A549 (cell line): ENCODE measurements around the gene BRSK2. TPM values are rescaled to one million over a fixed set of nuclear protein-coding genes. Genes with fewer than 3 reads are reported as not detected.

Source experiments
- ATAC-seq, 2 experiments: fragments of 200-7000 bp in 1 of 2; fragments of >200 bp in 1 of 2; cut with Nextera tagmentation in 1 of 2; cut with Tn5 transposase in 1 of 2; 3 replicates each; pipeline versions ENCODE4 v1.8.0 to v1.9.1; 2018 to 2020; ENCODE audit warnings: mild to moderate bottlenecking in 1 of 2, moderate library complexity in 1 of 2
- CTCF ChIA-PET: fragments of 300-600 bp; sonication (Branson Sonifier 250); formaldehyde crosslinking; extraction: SDS; loops from one replicate; lab custom pipeline; 2021; ENCODE audit warnings: antibody characterized with exemption, inconsistent platforms; lab: Yijun Ruan, JAX
- POLR2A ChIA-PET: fragments of 350-600 bp; formaldehyde crosslinking; extraction: SDS; loops from one replicate; lab custom pipeline; 2021; ENCODE audit warnings: antibody characterized with exemption, inconsistent platforms; lab: Yijun Ruan, JAX
- DNase-seq, 2 experiments: peaks; one replicate each; pipeline versions ENCODE4 v3.0.0 to v3.0.0-alpha.2; 2011 to 2016; ENCODE audit warnings: low read depth in 1 of 2, low spot score in 1 of 2
- FAIRE-seq: peaks from 2 replicates; lab custom pipeline; 2011; peaks lifted over from hg19 to GRCh38; lab: Jason Lieb, UNC
- H3K27ac ChIP-seq, 2 experiments: fragments of >200 bp; sonication (Bioruptor Twin); formaldehyde crosslinking; 3 replicates each; pipeline ENCODE4 v1.5.1; 2016 to 2017
- H3K4me1 ChIP-seq: fragments of >200 bp; sonication (Bioruptor Twin); formaldehyde crosslinking; 3 replicates; pipeline ENCODE4 v1.6.1; 2016
- H3K4me2 ChIP-seq: fragments of >200 bp; sonication (Bioruptor Twin); formaldehyde crosslinking; 3 replicates; pipeline ENCODE4 v1.6.1; 2016
- H3K4me3 ChIP-seq: fragments of >200 bp; sonication (Bioruptor Twin); formaldehyde crosslinking; 3 replicates; pipeline ENCODE4 v1.5.1; 2016
- H3K9me3 ChIP-seq: fragments of >200 bp; sonication (Bioruptor Twin); formaldehyde crosslinking; 3 replicates; pipeline ENCODE4 v1.6.1; 2016
- BHLHE40 ChIP-seq: IDR thresholded peaks from 2 replicates; pipeline ENCODE4 v1.6.1; 2012; ENCODE audit warnings: low read depth, low read length, inconsistent platforms
- CBX2 ChIP-seq: fragments of 200-600 bp; sonication (generic); IDR thresholded peaks from 2 replicates; pipeline ENCODE4 v1.6.1; 2016; ENCODE audit warnings: low read depth, mild to moderate bottlenecking, borderline replicate concordance
- CEBPB ChIP-seq, 2 experiments: fragments of >200 bp in 1 of 2; sonication (Bioruptor Twin) in 1 of 2; formaldehyde crosslinking in 1 of 2; IDR thresholded peaks; 2 replicates each; pipeline ENCODE4 v1.6.1; 2012 to 2016
- CTCF ChIP-seq: fragments of >200 bp; sonication (Bioruptor Twin); formaldehyde crosslinking; IDR thresholded peaks from 3 replicates; pipeline ENCODE4 v1.5.1; 2016
- E2F6 ChIP-seq: IDR thresholded peaks from 2 replicates; pipeline ENCODE4 v1.6.1; 2012; ENCODE audit warnings: low read depth, borderline replicate concordance
- EHF ChIP-seq: fragments of 250-450 bp; sonication (Bioruptor Pico); IDR thresholded peaks from 2 replicates; pipeline ENCODE4 v1.5.0; 2020; ENCODE audit warnings: mild to moderate bottlenecking
- FOSL2 ChIP-seq, 2 experiments: fragments of 450-650 bp in 1 of 2; fragments of >200 bp in 1 of 2; sonication (Bioruptor Twin) in 1 of 2; formaldehyde crosslinking; IDR thresholded peaks; 2 replicates each; pipeline versions ENCODE4 v1.5.0 to v1.6.1; 2016 to 2020; ENCODE audit warnings: mild to moderate bottlenecking in 1 of 2, moderate library complexity in 1 of 2
- HES2 ChIP-seq: fragments of >200 bp; sonication (Bioruptor Twin); formaldehyde crosslinking; IDR thresholded peaks from 2 replicates; pipeline ENCODE4 v1.6.1; 2016
- HMGXB4 ChIP-seq: fragments of 250-450 bp; sonication (Bioruptor Pico); IDR thresholded peaks from 2 replicates; pipeline ENCODE4 v1.5.0; 2021; ENCODE audit warnings: mild to moderate bottlenecking, moderate library complexity, borderline replicate concordance
- HOXA7 ChIP-seq: fragments of 250-450 bp; sonication (Bioruptor Pico); IDR thresholded peaks from 2 replicates; pipeline ENCODE4 v1.5.0; 2020; ENCODE audit warnings: mild to moderate bottlenecking, moderate library complexity
- HOXB13 ChIP-seq: fragments of 250-450 bp; sonication (Bioruptor Pico); IDR thresholded peaks from 2 replicates; pipeline ENCODE4 v1.5.0; 2020; ENCODE audit warnings: low read depth, mild to moderate bottlenecking, moderate library complexity
- KDM1A ChIP-seq: fragments of 200-600 bp; sonication (generic); IDR thresholded peaks from 2 replicates; pipeline ENCODE4 v1.6.1; 2016; ENCODE audit warnings: low read depth, mild to moderate bottlenecking
- KDM5A ChIP-seq: fragments of 200-600 bp; sonication (generic); IDR thresholded peaks from 2 replicates; pipeline ENCODE4 v1.6.1; 2016; ENCODE audit warnings: antibody characterized with exemption, mild to moderate bottlenecking
- MAZ ChIP-seq: fragments of 150-350 bp; IDR thresholded peaks from 2 replicates; pipeline ENCODE4 v1.6.1; 2014; ENCODE audit warnings: antibody characterized with exemption, low read depth, low read length, borderline replicate concordance
- NFE2L2 ChIP-seq: fragments of 150-350 bp; conservative IDR thresholded peaks from 2 replicates; pipeline ENCODE4 v1.6.1; 2014; ENCODE audit warnings: low read length
- NR3C1 ChIP-seq: fragments of >200 bp; sonication (Bioruptor Twin); formaldehyde crosslinking; IDR thresholded peaks from 3 replicates; pipeline ENCODE4 v1.6.1; 2017
- PBX3 ChIP-seq: IDR thresholded peaks from 2 replicates; pipeline ENCODE4 v1.6.1; 2012
- POLR2AphosphoS2 ChIP-seq: conservative IDR thresholded peaks from 2 replicates; pipeline ENCODE4 v1.6.1; 2012; ENCODE audit warnings: low read length, improper control_type of control experiment, inconsistent platforms
- RAD21 ChIP-seq, 2 experiments: fragments of >200 bp in 1 of 2; sonication (Bioruptor Twin) in 1 of 2; formaldehyde crosslinking in 1 of 2; IDR thresholded peaks in 1 of 2; conservative IDR thresholded peaks in 1 of 2; 2 replicates in 1 of 2; 3 replicates in 1 of 2; pipeline ENCODE4 v1.6.1; 2012 to 2018; ENCODE audit warnings: inconsistent platforms in 1 of 2
- RCOR1 ChIP-seq: fragments of 150-350 bp; IDR thresholded peaks from 2 replicates; pipeline ENCODE4 v1.6.1; 2014; ENCODE audit warnings: antibody characterized with exemption, low read length, low read depth
- RFX5 ChIP-seq: fragments of 450-650 bp; IDR thresholded peaks from 2 replicates; pipeline ENCODE4 v1.7.1; 2014; ENCODE audit warnings: antibody characterized with exemption, mild to moderate bottlenecking, moderate library complexity
- RNF2 ChIP-seq: fragments of 200-600 bp; sonication (generic); IDR thresholded peaks from 2 replicates; pipeline ENCODE4 v1.6.1; 2016; ENCODE audit warnings: low read depth, mild to moderate bottlenecking, antibody characterized with exemption, moderate library complexity, borderline replicate concordance
- SREBF2 ChIP-seq: fragments of 450-650 bp; IDR thresholded peaks from 2 replicates; pipeline ENCODE4 v1.6.1; 2014; ENCODE audit warnings: mild to moderate bottlenecking, moderate library complexity
- TFCP2L1 ChIP-seq: fragments of 250-450 bp; sonication (Bioruptor Pico); IDR thresholded peaks from 2 replicates; pipeline ENCODE4 v1.5.0; 2021; ENCODE audit warnings: mild to moderate bottlenecking
- TP53 ChIP-seq: fragments of 250-450 bp; sonication (Bioruptor Pico); IDR thresholded peaks from 2 replicates; pipeline ENCODE4 v1.5.0; 2021; ENCODE audit warnings: mild to moderate bottlenecking, moderate library complexity
- ZC3H11A ChIP-seq: fragments of 450-650 bp; IDR thresholded peaks from 2 replicates; pipeline ENCODE4 v1.6.1; 2014; ENCODE audit warnings: antibody characterized with exemption, mild to moderate bottlenecking
- ZFP36 ChIP-seq: fragments of 450-650 bp; IDR thresholded peaks from 2 replicates; pipeline ENCODE4 v1.6.1; 2014; ENCODE audit warnings: borderline replicate concordance; ENCODE audit not compliant: partially characterized antibody
- WGBS: methylation state at CpG from one replicate; pipeline ENCODE4 v1.1.6; 2017; ENCODE audit errors: missing lambda C conversion rate; 5-methylcytosine and 5-hydroxymethylcytosine counted together
- polyA plus RNA-seq, 4 experiments: library from polyadenylated mRNA; depleted of rRNA in 3 of 4; stranded (reverse); fragments of >200 nt; fragmentation: RNase III in 1 of 4; extraction: RNeasy Plus Mini Kit Qiagen cat#74134 plus additional on column Dnase treatment in 1 of 4; gene quantifications; 2 replicates in 3 of 4; 3 replicates in 1 of 4; pipeline ENCODE4 v1.2.3, GENCODE V29; 2011 to 2017

The BRSK2 gene
- polyA plus RNA-seq, 2 of the 4 experiments (the other 2 are of a cell fraction) = 3.8 to 10.1 TPM

- WGBS = 89% methylated on average over 14 of the region's 19 CpGs
- no peak for TF ChIP-seq NR3C1
- no peak for TF ChIP-seq NFE2L2
- no peak for TF ChIP-seq RFX5
- no peak for TF ChIP-seq RNF2
- no peak for TF ChIP-seq E2F6
- no peak for TF ChIP-seq FOSL2 (IDR thresholded peaks at IDR 0.05)
- TF ChIP-seq FOSL2 (CRISPR knock-in tag; IDR thresholded peaks at IDR 0.05) = no peak
- TF ChIP-seq HOXA7 = no peak
- no peak for TF ChIP-seq RCOR1
- no peak for TF ChIP-seq ZC3H11A
- no peak for TF ChIP-seq HMGXB4 (CRISPR knock-in tag)
- no peak for TF ChIP-seq RAD21 (conservative IDR thresholded peaks at IDR 0.05 in 1 of 2, IDR thresholded peaks at IDR 0.05 in 1 of 2)
- TF ChIP-seq KDM5A = no peak
- TF ChIP-seq SREBF2 = no peak
- TF ChIP-seq PBX3 = no peak
- TF ChIP-seq CEBPB (IDR thresholded peaks at IDR 0.05) = no peak
- no peak for TF ChIP-seq EHF (CRISPR knock-in tag)
- no peak for TF ChIP-seq HES2
- no peak for TF ChIP-seq POLR2AphosphoS2
- TF ChIP-seq, all 56 proteins: peak for 0
- no peak for FAIRE-seq
- ChIA-PET POLR2A (no interaction called here), CTCF (interaction anchor here (0.7 kb wide), 1 partner anchor 485 kb away, joined by 3 read pairs; no protein-coding TSS in a partner anchor)
- H3K9me3 ChIP-seq = no peaks in the 10 kb centered on the region
- H3K4me1 ChIP-seq = 0 out of 3 replicates have a peak, but pooled peaks cover 1% of the 10 kb centered on the region
- no peak overlapping the region for H3K4me3 ChIP-seq
- DNase-seq = no peak
- no peak overlapping the region for H3K4me2 ChIP-seq
- no peak overlapping the region for H3K27ac ChIP-seq
- ATAC-seq = no peak
Observed at GRCh38 chr11:1395773-1396374, 6.1 kb downstream of the BRSK2 start.

GRCh38 chr11:1396375-1396841, 6.7 kb downstream of the BRSK2 start:
- FAIRE-seq (no peak), ATAC-seq (no peak)
- CTCF ChIA-PET = no interaction called here

More at GRCh38 chr11:1396375-1396841, 6.7 kb downstream of the BRSK2 start:
- no peak for DNase-seq
- Histone ChIP-seq H3K4me2 (no peak overlapping the region), H3K4me1 (no peaks in the 10 kb centered on the region), H3K4me3 (no peak overlapping the region), H3K9me3 (no peaks in the 10 kb centered on the region), H3K27ac (no peak overlapping the region)
- TF ChIP-seq ZFP36 (no peak), POLR2AphosphoS2 (no peak), TFCP2L1 (CRISPR knock-in tag) (no peak), HOXB13 (CRISPR knock-in tag) (no peak), RAD21 (conservative IDR thresholded peaks at IDR 0.05 in 1 of 2, IDR thresholded peaks at IDR 0.05 in 1 of 2) (no peak), CTCF (no peak), KDM1A (no peak), CBX2 (no peak), HES2 (no peak), RCOR1 (no peak), BHLHE40 (no peak), HMGXB4 (CRISPR knock-in tag) (no peak), MAZ (no peak), TP53 (CRISPR knock-in tag) (no peak), CEBPB (IDR thresholded peaks at IDR 0.05) (no peak), PBX3 (no peak)
- WGBS = 82% methylated on average over 16 of the region's 20 CpGs
- POLR2A ChIA-PET = no interaction called here
